ENCODE results near the gene SLC12A8. TPM values are rescaled to one million over a fixed set of nuclear protein-coding genes. Genes with fewer than 3 reads are reported as not detected.

Gene SLC12A8
- total and polyA plus RNA-seq, 2 experiments from 2014 or later = 6.9 to 15.9 TPM

DNA sequence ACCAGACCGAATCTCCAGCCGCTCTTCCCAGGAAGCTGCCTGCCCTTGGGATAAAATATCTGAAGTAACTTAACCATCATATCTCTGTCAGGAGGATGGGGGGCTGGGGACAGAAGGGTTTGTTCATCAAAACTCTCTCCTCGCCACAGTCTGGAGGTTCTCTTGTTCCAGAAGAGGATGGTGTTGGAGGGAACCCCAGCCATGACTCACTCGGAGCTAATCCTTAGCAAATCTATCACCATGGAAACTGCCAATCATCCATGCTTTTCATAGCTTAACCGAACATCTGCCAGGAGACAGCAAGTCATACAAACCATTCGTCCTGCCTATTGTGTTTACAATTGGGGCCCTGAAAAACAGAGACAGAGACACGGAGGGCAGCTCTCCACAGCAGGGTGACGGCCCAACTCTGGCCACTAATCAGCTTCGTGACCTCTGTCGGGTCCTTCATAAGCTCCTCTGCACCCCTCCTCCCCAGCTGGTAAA lies 83.0 kb downstream of the SLC12A8 start:
- no peak overlapping the region for H3K27ac Mint-ChIP-seq
- Histone ChIP-seq H3K4me2 (no peak overlapping the region), H2AFZ (no peak overlapping the region), H3K79me2 (replicated peaks; ENCODE audit: insufficient read depth) (no peaks in the 10 kb centered on the region), H3K4me3 (no peak overlapping the region), H4K20me1 (replicated peaks; ENCODE audit: insufficient read depth) (no peaks in the 10 kb centered on the region), H3K27me3 (ENCODE audit: insufficient read depth) (no peaks in the 10 kb centered on the region), H3K27ac (ENCODE audit: low read depth) (no peak overlapping the region), H3K36me3 (ENCODE audit: insufficient read depth) (no peaks in the 10 kb centered on the region; the same call in 1 of the 2 replicates), H3F3A (replicated peaks; ENCODE audit: low read depth) (no peaks in the 10 kb centered on the region), H3K9me2 (ENCODE audit: insufficient read depth) (no peaks in the 10 kb centered on the region), H3K4me1 (ENCODE audit: insufficient read depth) (peaks cover 5% of the 10 kb centered on the region; the same call in 1 of the 2 replicates)
- H3K27me3 Mint-ChIP-seq (ENCODE audit: insufficient read depth, low read depth, poor library complexity) = peaks cover 2% of the 10 kb centered on the region
- ATAC-seq (no peak), DNase-seq (ENCODE audit: low spot score) (no peak)
- H3K9me3 Mint-ChIP-seq = no peaks in the 10 kb centered on the region
- TF ChIP-seq ZNF331 (CRISPR knock-in tag; IDR thresholded peaks at IDR 0.05; ENCODE audit: low read depth) = no peak
- no peak for TF ChIP-seq JUNB (IDR thresholded peaks at IDR 0.05; ENCODE audit: unreplicated experiment)
- TF ChIP-seq, protein P1, sequence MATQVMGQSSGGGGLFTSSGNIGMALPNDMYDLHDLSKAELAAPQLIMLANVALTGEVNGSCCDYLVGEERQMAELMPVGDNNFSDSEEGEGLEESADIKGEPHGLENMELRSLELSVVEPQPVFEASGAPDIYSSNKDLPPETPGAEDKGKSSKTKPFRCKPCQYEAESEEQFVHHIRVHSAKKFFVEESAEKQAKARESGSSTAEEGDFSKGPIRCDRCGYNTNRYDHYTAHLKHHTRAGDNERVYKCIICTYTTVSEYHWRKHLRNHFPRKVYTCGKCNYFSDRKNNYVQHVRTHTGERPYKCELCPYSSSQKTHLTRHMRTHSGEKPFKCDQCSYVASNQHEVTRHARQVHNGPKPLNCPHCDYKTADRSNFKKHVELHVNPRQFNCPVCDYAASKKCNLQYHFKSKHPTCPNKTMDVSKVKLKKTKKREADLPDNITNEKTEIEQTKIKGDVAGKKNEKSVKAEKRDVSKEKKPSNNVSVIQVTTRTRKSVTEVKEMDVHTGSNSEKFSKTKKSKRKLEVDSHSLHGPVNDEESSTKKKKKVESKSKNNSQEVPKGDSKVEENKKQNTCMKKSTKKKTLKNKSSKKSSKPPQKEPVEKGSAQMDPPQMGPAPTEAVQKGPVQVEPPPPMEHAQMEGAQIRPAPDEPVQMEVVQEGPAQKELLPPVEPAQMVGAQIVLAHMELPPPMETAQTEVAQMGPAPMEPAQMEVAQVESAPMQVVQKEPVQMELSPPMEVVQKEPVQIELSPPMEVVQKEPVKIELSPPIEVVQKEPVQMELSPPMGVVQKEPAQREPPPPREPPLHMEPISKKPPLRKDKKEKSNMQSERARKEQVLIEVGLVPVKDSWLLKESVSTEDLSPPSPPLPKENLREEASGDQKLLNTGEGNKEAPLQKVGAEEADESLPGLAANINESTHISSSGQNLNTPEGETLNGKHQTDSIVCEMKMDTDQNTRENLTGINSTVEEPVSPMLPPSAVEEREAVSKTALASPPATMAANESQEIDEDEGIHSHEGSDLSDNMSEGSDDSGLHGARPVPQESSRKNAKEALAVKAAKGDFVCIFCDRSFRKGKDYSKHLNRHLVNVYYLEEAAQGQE (IDR thresholded peaks at IDR 0.05; ENCODE audit: unreplicated experiment) = no peak
- TF ChIP-seq, protein P2, sequence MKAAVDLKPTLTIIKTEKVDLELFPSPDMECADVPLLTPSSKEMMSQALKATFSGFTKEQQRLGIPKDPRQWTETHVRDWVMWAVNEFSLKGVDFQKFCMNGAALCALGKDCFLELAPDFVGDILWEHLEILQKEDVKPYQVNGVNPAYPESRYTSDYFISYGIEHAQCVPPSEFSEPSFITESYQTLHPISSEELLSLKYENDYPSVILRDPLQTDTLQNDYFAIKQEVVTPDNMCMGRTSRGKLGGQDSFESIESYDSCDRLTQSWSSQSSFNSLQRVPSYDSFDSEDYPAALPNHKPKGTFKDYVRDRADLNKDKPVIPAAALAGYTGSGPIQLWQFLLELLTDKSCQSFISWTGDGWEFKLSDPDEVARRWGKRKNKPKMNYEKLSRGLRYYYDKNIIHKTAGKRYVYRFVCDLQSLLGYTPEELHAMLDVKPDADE (IDR thresholded peaks at IDR 0.05) = no peak
- TF ChIP-seq EZH2 (IDR thresholded peaks at IDR 0.05; ENCODE audit: low read depth, unreplicated experiment) = no peak
- TF ChIP-seq, protein P3, sequence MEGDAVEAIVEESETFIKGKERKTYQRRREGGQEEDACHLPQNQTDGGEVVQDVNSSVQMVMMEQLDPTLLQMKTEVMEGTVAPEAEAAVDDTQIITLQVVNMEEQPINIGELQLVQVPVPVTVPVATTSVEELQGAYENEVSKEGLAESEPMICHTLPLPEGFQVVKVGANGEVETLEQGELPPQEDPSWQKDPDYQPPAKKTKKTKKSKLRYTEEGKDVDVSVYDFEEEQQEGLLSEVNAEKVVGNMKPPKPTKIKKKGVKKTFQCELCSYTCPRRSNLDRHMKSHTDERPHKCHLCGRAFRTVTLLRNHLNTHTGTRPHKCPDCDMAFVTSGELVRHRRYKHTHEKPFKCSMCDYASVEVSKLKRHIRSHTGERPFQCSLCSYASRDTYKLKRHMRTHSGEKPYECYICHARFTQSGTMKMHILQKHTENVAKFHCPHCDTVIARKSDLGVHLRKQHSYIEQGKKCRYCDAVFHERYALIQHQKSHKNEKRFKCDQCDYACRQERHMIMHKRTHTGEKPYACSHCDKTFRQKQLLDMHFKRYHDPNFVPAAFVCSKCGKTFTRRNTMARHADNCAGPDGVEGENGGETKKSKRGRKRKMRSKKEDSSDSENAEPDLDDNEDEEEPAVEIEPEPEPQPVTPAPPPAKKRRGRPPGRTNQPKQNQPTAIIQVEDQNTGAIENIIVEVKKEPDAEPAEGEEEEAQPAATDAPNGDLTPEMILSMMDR (conservative IDR thresholded peaks at IDR 0.05; ENCODE audit: low read depth in 2 of 2) = no peak
- no peak for TF ChIP-seq EZH2phosphoT487 (IDR thresholded peaks at IDR 0.05; ENCODE audit: unreplicated experiment)
- peaks cover 12% of the 10 kb centered on the region for H3K4me1 Mint-ChIP-seq
- H3K36me3 Mint-ChIP-seq (ENCODE audit: low read depth) = no peaks in the 10 kb centered on the region
- H3K4me3 Mint-ChIP-seq = no peak overlapping the region

DNA sequence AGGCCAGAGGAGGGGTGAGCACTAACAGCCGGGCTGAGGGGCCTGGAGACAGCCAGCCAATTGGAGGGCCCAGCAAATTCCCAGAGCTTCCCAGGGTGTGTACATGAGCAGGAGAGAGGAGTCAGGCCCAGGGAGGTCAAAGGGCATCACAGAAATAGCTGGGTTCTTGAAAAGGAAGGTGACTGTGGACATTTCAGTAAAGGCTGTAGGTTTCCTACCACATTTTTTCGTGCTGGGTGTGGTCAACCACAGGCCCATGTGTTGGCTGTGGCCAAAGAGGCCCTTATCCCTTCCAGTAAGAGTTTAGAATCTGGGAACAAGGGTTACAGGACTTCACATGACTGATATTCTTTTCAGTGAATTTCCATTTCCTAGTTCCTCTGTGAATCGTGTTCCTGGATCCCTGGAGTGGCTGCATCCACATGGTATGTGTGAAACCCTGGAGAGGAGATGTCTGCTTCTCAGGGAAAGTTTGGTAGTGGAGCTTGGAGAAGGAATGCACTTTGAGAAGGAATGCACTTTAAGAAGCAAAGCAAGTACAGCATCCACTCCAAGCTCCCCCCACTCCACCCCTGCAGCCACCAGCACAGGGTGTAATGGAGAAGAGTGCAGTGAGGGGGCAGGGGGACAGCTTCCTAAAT lies 83.6 kb downstream of the SLC12A8 start:
- no peak overlapping the region for H2AFZ ChIP-seq
- H3K4me1 ChIP-seq (ENCODE audit: insufficient read depth) = peaks cover 7% of the 10 kb centered on the region
- Mint-ChIP-seq H3K36me3 (ENCODE audit: low read depth) (no peaks in the 10 kb centered on the region), H3K9me3 (no peaks in the 10 kb centered on the region), H3K27me3 (ENCODE audit: insufficient read depth, low read depth, poor library complexity) (peaks cover 2% of the 10 kb centered on the region), H3K4me1 (peaks cover 14% of the 10 kb centered on the region), H3K27ac (no peak overlapping the region), H3K4me3 (no peak overlapping the region)
- ATAC-seq (no peak), DNase-seq (ENCODE audit: low spot score) (no peak)
- no peaks in the 10 kb centered on the region for H3F3A ChIP-seq (replicated peaks; ENCODE audit: low read depth)
- no peaks in the 10 kb centered on the region for H3K27me3 ChIP-seq (ENCODE audit: insufficient read depth)
- no peak overlapping the region for H3K27ac ChIP-seq (ENCODE audit: low read depth)
- H3K36me3 ChIP-seq (ENCODE audit: insufficient read depth) = no peaks in the 10 kb centered on the region
- no peaks in the 10 kb centered on the region for H3K9me2 ChIP-seq (ENCODE audit: insufficient read depth)
- TF ChIP-seq, protein P3 (conservative IDR thresholded peaks at IDR 0.05; ENCODE audit: low read depth in 2 of 2) = no peak
- no peak overlapping the region for H3K4me3 ChIP-seq
- H4K20me1 ChIP-seq (replicated peaks; ENCODE audit: insufficient read depth) = no peaks in the 10 kb centered on the region
- H3K79me2 ChIP-seq (replicated peaks; ENCODE audit: insufficient read depth) = no peaks in the 10 kb centered on the region
- H3K4me2 ChIP-seq = no peak overlapping the region
